Smooth muscle cell of the coronary artery (primary cell): ENCODE data around the gene MYLK3. TPM values are rescaled to one million over a fixed set of nuclear protein-coding genes. Genes with fewer than 3 reads are reported as not detected.

Source experiments
- total RNA-seq: library from RNA; depleted of rRNA; stranded (reverse); fragments of >200 nt; gene quantifications from 2 replicates; pipeline ENCODE4 v1.2.3, GENCODE V29; 2014; ENCODE audit warnings: low replicate concordance

MYLK3 gene
- 0.15 and 0.23 TPM in 2 replicates for total RNA-seq

DNA sequence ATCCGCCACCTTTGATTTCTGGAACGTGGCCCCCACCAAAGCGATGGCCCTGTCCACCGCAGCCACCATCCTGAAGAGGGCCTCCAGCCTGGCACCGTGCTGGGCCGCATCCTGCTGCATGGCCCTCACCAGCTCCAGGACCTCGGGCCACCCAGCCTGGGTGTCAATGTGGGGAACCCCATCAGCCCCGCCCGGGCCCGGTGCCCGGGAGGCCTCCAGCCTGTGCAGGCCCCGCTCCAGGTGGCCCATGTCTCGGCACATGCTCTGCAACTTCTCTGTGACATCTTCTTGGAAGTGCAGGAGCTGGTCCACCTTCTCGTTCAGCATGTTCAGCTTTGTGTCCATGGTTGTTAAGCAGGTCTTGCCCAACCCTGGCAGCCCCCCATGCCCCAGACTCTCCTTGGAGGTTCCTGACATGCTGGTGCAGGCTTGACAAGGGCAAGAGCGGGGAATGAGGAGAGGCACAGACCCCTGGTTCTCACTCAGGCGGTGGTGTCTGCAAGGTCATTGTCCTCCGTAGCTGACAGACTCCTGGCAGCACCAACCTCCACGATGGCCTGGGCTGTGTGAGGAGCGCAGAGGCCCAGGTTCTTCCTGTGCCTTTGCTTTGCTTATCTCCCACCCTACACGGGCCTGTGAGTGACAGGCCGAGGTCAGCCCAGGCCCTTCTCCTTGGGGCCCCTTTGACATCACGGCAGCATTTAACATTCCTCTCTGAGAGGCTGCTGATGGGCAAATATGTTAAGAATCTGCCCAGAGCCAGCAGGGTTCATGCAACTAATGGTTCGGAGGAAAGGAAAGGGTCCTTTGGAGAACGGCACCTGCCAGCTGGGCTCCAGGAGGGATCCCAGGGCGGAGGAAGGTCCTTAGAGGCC is at the start of gene MYLK3:
Gene MYLK3, minus strand, starts transcription at position 568 of the 875 bp plus-strand sequence. Its CDS starts 151 bp downstream, at position 417.

DNA sequence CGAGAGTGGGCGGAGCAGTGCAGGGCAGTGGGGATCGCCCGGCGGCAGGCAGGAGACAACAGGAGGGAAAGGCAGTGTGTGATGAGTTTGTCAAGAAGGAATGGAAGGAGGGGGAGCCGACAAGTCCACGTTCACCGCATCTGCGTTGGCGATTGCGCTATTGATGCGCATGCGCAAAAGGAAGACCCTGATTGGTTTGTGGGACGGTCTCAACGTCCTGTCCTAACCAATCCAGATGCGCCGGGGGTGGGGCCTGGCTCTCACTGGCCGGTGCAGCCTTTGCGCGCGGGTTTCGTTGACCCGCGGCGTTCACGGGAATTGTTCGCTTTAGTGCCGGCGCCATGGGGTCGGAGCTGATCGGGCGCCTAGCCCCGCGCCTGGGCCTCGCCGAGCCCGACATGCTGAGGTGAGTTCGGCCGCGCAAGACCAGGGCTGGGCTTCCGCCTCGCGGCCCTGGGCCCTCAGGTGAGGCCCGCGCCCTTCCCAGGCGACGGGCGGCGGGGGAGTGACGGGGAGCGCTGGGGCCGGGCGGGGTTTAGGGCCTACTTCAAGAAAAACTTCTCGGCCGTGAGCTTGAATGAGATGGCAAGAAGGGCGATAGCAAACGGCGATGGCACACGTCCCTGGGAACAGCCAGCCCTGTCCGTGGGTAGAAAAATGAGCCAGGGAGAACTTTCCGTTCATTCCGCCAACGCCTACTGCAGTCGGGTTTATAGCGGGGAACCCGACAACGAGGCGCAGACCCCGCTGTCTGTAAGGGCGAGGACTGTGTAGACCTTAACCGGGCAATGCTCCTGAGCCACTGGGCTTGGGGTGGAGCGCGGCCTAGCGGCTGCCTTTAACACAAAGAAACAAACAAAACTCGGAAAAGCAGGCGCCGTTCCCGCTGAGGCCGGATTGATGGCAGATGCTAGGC is 58.5 kb downstream of the MYLK3 start, which contains the start of gene ORC6:
Gene ORC6, plus strand, starts transcription at position 295 of the 916 bp plus-strand sequence. Its CDS starts 47 bp downstream, at position 342.

DNA sequence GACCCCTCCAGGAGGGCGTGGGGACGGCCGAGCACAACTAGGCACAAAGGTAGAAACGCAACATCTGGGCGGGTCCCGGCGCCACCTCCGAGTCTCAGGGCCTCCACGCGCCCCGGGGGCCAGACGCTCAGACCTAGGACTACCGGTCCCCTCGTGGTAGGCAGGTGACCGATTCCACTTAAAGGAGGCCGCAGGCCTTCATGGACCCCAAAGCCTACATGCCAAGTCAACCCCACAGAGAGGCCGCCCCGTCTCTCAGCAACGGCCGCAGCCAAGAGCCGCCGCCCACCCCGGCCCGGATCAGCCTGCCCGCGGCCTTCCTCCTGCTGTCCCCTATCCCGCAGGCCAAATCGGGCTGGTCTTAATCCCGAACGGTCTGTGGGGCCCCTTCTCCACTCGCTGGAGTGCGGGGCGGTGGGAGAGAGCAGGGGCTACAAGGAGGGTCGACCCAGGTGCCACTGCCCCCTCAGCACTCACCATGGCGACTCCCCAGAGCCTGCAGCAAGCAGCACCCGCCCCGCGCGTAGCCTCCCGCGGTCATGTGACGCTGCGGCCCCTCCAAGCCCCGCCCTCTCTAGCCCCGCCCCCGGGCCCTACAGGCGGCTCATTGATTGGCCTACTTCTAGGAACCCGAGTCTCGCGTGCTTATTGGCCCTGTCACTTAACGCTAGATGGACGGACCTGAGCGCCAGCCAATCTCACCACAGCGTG is 59.3 kb downstream of the MYLK3 start, which contains the start of gene VPS35:
Gene VPS35, minus strand, starts transcription at position 525 of the 711 bp plus-strand sequence. Its CDS starts 45 bp downstream, at position 480.

Other genes starting within 250 kb of the MYLK3 start
- gene SHCBP1, start 127.0 kb downstream of the MYLK3 start, total RNA-seq = 0.94 and 8.3 TPM in 2 replicates
- gene VPS35, start 59.2 kb downstream of the MYLK3 start, total RNA-seq = 53.9 and 59.2 TPM in 2 replicates
- gene ORC6, start 58.7 kb downstream of the MYLK3 start, total RNA-seq = 0.94 and 4.4 TPM in 2 replicates
- 0.94 and 7.5 TPM in 2 replicates for gene C16orf87, start 82.8 kb upstream of the MYLK3 start, total RNA-seq
- 7.0 and 25.9 TPM in 2 replicates for gene GPT2, start 136.0 kb upstream of the MYLK3 start, total RNA-seq
- 64.7 and 86.5 TPM in 2 replicates for gene DNAJA2, start 225.3 kb upstream of the MYLK3 start, total RNA-seq